ENCODE measurements around the gene NYAP2.
A peak's percentile ranks its signal among the peaks of the same experiment; 100 is the strongest.

The NYAP2 gene

DNA sequence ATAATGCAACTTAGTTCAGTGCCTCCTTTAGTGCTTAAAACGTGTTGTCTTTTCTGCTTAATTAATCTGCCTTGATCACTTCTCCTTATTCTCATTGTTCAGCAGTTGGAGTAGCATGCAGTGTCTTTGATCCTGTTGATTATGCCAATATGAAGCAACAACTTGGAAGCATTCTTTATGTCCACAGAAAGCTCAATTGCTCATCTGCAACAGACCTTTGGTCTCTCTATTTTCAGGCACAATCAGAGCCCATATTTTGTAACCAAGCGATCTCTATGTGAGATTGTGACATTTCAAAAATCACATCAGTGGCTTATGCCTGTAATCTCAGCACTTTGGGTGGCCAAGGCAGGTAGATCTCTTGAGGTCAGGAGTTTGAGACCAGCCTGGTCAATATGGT lies 217.3 kb downstream of the NYAP2 start:
- no peak for DNase-seq (ENCODE audit: low read depth)

DNA sequence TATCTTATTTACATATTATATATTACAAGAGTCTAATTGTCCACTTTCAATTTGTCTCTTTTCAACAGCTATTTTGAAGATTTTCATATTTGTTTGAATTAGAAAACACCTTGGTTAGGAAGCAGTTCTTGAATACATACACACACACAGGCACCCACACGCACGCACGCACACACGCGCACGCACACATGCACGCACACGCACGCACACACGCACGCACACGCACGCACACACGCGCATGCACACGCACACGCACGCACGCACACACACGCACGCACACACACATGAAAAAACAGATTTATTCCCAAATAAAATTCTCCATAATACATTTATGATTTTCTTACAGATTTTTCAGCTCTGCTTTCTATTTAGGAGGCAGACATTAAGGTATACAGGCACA lies 220.7 kb downstream of the NYAP2 start:
- no peak for DNase-seq (ENCODE audit: low read depth)

DNA sequence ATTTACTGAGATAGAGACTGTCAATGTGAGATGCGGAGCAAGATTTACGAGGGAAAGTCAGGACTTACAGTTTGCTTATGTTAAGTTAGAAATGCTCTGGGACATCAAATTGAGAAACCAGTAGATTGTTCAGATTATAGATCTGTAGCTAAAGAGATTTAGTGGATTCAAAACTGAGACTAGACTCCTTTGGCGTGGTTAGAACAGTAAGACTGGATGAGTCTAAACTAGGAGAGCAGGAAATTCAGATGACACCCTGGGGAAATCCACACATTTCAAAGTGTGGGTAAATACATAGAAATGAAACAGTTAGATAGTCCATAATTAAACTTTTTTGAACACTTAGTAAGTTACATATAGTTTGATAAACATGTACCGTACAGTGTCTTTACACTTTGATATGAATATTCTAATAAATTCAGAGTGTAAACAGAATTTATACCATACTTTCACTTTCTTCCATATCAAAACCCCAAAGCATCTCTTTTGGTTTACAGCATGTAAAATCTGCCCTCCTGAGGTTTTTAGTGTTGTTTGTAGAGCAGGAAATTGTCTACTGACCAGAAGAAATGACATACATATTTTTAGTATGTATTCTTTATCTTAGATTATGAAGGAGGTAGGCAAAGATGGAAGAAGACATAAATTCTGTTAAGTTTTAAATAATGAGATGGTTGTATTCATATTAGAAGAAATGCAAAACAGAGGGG lies 231.5 kb downstream of the NYAP2 start:
- no peak for DNase-seq (ENCODE audit: low read depth)

DNA sequence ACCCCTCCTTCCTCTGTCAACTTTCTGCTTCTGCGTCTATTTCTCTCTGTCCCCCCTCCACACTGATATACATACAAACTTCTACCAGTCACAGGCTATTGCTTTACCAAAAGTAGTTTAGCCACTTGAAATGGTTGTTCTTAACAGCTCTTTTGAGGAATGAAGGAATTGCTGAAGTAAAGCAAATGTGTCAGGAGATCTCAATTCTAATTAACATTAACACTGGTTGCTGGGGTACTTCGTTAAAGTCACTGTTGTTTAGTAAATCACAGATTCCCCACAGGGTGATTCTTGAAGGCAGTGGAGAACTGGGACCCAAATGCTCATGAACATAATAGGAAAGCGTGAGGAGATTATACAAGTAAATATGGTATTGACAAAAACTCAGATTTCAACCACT lies 232.8 kb downstream of the NYAP2 start:
- no peak for DNase-seq (ENCODE audit: low read depth)

DNA sequence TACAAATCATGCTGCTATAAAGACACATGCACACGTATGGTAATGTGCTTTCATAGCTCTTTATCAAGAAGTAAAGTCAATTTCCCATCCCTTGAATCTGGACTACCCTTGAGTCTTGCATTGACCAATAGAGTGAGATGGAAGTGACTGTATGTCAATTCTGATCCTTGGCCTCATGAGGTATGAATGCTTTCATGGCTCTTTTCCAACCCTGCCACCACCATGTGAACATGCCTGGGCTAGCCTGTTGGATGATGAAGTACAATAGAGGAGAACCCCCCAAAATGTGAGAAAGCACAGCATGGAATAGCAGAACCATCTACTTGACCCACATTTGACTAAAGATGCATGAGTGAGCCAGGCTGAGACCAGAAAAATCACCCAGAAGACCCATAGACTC lies 237.0 kb downstream of the NYAP2 start:
- DNase-seq (ENCODE audit: low read depth) = no peak

DNA sequence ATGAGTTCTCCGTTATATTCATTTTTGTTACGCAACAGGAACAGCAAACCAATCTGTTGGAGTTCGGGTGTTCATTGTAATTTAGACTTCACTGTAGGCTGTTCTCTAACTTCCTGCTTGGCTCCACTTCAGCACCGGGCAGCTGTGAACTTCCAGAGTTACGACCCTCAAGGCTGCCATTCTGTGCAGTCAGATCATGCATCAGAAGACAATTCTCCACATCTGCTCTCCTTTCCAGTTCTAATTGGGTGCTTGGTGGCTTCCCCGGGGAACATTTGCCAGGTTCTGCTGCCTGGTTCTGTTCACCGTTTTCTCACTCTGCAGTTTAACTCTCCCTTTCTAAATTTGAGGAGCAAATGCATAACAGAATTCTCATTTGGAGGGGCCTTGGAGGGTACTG lies 237.7 kb downstream of the NYAP2 start:
- no peak for DNase-seq (ENCODE audit: low read depth)

DNA sequence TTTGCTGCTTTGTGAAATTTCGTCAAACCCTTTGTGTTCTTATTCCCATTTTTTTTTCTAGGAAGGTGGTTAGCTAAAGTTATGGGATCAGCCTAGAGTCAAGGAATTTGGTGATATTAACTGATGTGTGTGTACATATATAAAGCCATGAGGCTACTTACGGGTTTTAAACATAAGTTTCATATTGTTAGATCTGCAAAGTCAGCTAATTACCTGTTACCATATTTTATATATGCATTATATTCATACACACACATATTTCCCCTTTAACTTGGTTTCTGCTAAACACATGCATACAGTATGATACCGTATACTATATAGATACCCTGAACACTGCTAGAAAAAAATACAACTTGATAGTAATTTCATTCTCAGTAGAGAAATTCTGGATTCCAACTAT lies 241.0 kb downstream of the NYAP2 start:
- no peak for DNase-seq (ENCODE audit: low read depth)

DNA sequence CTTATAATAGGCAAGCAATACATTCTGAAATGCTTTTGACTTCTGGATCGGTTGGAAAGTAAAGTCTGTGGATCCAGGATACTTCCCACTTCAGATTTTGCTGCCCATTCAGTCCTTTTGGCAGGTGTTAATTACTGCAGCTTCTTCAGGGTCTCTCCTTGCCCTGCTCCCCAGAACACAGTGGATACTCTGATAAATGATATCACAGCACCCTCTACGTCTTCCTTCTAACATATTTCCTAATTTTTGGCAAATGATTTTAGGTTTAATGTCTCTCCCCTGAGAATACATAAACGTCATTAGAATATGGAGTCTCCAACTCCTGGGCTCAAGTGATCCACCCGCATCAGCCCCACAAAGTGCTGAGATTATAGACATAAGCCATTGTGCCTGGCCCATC lies 249.8 kb downstream of the NYAP2 start:
- no peak for DNase-seq (ENCODE audit: low read depth)

DNA sequence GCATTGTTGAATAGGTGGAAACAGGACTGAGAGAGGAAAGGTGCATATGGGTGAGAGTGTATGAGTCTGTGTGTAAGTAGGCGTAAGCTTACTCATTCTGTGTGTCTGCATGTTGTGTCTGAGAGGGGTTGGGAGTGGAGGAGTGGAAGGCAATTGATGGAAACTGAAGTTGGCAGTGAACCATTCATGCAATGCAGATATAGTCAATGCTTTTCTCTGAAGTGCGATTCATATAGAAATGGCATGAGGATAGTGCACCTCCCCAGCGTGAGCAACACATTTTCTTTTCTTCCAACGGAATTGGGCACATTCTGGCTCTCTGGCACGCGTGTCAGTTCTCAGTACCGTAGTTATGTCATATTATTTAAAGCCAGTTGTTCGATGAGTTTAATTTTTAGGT lies 250.5 kb downstream of the NYAP2 start:
- no peak for DNase-seq (ENCODE audit: low read depth)

DNA sequence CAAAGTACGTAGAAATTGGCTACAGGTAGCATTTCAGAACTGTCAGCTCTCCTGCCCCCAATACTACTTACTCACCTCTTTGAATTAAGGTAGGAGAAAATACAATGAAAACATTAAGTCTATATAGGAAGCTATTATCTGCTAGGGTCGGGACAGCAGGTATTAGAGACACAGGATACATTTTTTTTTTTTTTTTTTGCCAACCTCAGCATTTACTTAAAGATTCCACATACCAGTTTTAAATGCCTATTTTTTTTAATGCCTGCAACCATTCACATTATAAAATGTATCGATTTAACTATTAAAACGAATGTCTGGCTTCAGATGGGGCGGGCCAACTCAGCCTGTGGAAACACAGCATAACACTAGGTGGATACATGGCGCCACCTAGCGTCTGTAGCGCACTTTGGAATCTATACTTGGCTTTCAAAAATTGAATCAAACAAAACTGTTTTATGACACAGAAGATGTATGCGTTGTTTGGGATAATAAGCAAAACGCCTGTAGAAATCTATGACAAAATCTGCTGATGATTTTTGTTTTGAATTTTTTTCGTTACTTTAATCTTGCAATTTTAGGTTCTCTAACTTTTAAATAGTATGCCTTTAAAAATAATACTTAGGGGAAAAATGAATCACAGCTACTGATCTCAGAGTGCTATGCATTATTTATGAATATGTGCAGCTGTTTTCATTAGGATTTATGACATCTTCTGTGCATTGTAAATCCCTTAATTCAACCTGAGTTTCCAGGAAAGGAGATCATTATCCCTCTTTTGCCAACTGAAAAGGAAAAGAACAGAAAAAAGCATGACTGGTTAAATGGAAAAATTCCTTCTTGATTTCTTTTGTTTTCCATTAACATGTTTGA lies 261.0 kb downstream of the NYAP2 start:
- peak; percentile 61 for DNase-seq (ENCODE audit: low read depth)

DNA sequence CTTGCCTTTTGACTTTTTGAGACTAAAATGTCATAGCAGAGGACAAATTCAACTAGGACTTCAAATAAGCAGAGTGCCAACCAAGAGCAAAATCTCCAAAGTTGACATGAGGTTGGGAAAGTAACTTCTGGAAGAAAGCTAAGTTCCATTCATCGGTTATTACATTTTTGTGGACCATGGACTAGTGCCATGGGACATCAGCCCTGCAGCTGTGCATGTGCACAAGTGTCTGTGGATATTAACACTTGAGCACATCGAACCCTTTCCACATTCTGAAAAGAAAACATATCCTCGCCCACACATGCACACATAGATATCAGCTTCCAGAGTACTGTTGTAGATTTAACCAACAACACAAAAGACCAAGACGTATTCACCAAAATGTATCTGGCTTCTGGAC lies 262.6 kb downstream of the NYAP2 start:
- no peak for DNase-seq (ENCODE audit: low read depth)

DNA sequence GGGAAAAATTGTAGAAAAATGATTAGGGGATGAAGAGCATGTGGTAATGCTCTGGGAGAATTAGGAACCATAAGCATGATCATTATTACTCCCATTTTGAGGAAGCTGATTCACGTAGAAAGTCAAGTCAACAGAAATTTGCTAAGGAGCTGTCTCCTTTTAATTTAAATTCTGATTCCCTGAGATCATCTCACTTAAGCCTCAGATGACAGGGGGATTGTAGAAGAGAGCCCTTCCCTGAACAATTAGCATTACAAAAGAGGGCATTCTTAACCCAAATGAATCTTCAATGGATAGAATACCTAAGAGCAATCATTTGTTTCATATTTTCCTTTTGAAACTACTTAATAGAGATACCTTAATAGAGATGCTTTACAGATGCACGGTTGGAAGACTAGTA lies 267.9 kb downstream of the NYAP2 start:
- DNase-seq (ENCODE audit: low read depth) = no peak

DNA sequence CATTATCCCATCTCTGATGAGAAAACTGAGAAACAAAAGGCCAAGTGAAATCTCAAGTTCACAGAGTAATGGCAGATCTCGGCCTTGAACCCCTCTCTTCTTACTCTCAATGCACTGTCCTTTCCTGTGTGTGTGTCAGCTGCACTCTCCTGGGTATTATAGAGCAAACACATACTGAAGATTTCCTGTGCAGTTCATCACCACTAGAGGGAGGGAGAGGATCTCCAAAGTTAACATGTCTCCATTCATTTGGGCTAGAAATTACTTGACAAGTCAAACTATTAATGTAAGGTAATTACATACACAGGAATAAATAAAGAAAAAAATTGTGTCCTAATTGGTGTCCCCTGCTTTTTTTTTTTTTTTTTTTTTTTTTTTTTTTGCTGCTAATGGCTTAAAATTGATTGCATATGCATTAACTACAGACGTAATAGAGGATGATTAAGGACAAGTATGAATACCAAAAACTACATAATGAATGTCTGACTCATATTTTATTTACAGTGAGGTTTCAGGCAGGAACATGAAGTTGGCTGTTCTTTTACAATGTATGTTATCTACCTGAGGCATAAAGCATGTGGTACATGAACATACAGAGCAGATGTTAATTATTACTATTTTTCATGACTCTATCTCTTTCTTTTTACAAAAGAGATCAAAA lies 269.2 kb downstream of the NYAP2 start:
- no peak for DNase-seq (ENCODE audit: low read depth)

DNA sequence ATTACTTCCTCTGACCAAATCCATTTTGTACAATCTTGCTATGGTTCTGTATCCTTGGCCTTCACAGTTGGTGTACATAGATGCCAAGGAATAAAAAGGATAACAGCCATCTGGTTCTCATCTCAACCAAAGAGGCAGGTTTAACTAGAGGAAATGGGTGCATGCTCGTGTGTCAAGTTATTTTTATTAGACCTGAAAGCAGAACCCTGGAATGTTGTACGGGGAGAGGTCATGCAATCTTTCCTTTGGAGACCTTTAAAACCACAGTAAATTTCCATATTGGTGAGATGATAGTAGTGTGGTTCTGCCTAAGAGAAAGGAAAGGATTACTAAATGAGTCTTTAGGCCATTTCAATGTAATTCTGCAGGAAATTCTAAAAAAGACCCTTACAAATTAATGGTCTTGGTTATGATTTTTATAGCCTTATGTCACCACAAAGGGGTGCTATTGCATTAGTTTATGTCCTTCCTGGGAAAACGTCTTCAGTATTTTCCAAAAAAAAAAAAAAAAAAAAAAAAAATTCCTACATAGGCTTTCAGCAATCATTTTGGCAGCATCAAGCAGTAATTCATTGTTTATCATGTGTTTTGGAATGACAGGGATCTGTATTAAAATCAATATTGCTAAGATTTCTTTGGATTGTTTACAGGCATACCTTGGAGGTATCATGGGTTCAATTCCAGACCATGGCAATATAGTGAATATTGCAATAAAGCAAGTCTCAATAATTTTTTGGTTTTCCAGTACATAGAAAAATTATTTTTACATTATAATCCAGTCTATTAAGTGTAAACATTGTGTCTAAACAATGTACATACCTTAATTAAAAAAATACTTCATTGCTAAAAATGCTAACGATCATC lies 270.8 kb downstream of the NYAP2 start:
- no peak for DNase-seq (ENCODE audit: low read depth)

DNA sequence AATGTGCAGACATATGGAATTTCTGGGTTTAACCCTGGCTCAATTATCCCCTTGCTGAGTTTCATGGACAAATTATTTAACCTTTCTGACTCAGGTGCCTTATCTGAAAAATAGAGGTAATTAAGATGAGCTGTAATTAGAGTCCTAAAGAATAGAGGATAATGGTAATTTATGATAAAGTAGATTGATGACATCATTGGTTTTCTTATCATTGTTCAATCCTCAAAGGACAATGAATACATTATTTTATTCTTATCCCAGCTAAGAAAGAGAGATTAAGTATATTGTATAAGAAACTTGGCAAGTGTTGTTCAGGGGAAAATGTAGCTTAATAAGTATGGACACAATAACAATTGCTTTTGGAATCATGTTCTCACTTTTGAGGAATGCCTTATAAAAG lies 279.3 kb downstream of the NYAP2 start:
- no peak for DNase-seq (ENCODE audit: low read depth)

DNA sequence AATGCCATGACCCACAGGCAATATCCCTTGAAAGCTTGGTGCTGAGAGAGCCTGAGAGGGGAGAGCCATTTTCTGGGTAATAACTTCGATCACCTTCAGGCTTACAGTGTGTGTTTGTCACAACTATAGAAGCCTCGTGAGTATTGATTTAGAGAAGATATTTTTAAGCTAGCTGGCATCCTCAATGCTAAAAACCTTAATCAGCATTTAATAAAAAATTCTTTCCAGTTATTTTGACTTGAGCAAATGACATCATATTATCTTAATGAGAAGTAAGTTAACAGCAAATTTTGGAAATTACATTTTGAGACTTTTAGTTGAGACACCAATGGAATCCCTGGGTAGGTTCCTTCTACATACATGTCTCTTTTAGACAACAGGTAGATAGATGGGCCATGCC lies 283.7 kb downstream of the NYAP2 start:
- DNase-seq (ENCODE audit: low read depth) = no peak

DNA sequence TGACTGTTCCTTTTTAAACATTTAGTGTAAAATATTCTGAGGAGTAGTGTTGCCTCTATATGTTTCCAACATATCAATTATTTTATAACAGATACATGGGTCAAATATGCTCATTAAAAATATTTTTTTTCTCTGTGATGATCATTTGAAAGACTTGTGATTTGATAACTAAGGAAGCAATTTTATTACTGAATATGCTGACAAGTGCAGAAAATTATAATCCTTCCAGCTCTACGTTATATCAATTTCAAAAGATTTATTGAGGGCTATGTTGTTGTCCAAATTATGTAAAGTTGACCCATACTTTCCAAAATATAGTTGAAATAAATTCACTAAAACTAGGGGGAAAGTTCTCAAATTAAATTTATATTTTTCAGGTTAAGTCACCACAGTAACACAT lies 290.6 kb downstream of the NYAP2 start:
- no peak for DNase-seq (ENCODE audit: low read depth)

DNA sequence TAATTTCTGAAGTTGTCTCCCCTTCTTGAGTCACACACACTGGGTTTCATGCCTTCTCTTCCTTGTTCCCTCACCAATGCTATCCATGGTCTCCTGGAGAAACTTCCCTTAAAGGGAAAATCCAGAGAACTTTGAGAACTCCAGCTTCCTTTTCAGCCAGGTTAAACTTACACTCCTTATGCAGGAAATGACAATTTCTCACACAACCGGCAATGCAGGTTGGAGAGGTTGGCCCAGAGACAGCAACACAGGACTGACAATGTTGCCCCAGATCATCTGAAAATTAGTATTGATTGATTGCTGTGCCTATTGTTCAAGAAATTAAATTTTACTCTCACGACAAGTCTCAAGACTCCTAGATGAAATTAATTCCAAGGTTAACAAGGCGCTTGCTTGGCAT lies 292.2 kb downstream of the NYAP2 start:
- DNase-seq (ENCODE audit: low read depth) = no peak

DNA sequence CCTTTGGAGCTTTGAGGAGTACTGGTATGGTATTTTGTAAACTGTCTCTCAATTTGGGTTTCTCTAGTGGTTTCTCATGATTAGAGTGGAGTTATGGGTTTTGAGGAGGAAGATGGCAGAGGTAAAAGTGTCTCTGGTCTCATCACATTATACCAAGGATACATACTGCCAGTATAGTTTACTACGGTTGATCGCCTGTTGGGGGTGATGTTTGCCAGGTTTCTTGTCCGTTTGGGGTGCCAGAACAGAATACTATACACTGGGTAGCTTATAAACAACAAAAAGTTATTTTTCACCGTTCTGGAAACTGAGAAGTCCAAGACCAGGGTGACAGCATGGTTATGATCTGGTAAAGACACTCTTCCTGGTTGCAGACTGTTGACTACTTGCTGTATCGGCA lies 293.7 kb downstream of the NYAP2 start:
- no peak for DNase-seq (ENCODE audit: low read depth)

DNA sequence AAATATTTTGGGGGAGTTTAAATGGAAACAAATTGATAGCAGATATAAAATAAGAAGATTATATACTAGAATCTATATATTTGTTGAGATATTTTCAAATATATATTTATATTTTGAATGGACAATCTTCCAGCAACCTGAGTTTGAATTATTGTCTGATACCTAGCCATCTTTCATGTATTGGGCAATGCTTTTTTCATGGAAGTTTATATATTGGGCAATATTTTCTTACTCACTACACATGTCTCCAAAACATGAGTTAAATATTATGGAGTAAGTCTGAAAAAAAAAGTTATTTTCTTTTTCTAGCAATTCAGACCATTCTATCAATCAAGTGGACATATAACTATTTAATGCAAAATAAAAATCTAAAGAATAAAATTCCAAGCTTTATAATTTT lies 295.2 kb downstream of the NYAP2 start:
- no peak for DNase-seq (ENCODE audit: low read depth)

DNA sequence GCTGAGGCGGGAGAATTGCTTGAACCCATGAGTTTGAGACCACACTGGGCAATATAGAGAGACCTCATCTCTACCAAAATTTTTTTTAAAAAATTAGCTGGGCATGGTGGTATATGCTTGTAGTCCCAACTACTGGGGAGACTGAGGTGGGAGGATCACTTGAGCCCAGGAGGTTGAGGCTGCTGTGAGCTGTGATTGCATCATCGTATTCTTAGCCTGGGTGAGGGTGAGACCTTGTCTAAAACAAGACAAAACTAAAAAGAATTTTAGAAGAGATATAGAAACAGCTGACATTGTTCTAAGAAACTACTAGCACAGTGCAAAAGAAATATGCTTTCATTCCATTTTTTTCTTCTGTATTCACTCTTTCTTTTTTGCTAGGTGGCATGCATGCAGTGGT lies 298.4 kb downstream of the NYAP2 start:
- no peak for DNase-seq (ENCODE audit: low read depth)
